HG03025 (cell line): ENCODE measurements around the gene DCTN4.
"Not testable (repeated sequence)": the region's sequence is repeated elsewhere in the genome, so short reads cannot be mapped to it uniquely, and the experiment has no call there.

Experiments
- ATAC-seq: cut with Tn5 transposase; IDR thresholded peaks from one replicate; pipeline ENCODE4 v1.9.1; 2021; ENCODE audit warnings: mild to moderate bottlenecking, moderate library complexity; ENCODE audit not compliant: unreplicated experiment, low FRiP score

Gene DCTN4

DNA sequence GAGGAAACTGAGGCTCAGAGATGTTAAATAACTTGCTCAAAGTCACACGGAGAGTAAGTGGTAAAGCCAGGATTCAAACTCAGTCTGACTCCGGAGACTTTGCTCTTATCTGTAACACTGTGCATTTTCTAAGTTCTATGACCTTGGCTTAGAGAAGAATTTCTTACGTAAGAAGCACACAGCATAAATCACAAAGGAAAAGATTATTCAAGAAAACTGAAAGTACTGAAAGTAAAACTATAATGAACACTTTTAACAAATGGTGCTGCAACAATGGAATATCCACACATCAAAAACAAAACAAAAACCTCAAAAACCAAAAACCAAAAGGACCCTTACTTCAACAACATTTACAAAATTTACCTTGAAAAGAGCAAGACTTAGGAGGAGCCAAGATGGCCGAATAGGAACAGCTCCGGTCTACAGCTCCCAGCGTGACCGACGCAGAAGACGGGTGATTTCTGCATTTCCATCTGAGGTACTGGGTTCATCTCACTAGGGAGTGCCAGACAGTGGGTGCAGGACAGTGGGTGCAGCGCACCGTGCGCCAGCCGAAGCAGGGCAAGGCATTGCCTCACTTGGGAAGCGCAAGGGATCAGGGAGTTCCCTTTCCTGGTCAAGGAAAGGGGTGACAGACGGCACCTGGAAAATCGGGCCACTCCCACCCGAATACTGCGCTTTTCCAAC, 16.2 kb downstream of the DCTN4 start:
- ATAC-seq = not testable (repeated sequence)

DNA sequence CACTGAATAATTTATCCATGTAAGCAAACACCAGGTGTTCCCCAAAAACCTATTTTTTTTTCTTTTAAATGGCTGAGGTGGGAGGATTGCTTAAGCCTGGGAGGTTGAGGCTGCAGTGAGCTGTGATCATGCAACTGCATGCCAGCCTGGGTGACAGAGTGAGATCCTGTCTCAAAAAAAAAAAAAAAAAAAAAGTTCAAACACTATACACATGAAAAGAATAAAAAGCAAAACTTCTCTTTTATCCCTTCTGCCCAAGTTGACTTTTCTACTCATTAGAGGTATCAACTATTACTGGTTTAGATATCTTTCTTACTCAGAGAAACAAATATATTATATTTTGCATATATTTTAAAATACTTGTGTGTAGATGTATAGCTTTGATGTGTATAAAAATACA, 17.8 kb downstream of the DCTN4 start:
- no peak for ATAC-seq

DNA sequence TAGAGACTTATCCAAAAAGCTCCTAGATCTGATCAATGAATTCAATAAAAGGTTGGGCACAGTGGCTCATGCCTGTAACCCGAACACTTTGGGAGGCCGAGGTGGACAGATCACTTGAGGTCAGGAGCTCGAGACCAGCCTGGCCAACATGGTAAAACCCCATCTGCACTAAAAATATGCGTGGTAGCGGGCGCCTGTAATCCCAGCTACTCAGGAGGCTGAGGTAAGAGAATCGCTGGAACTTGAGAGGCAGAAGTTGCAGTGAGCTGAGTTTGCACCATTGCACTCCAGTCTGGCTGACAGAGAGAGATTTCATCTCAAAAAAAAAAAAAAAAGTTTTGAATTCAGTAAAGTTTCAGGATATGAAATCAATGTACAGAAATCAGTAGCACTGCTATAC, 20.0 kb downstream of the DCTN4 start:
- ATAC-seq = no peak

DNA sequence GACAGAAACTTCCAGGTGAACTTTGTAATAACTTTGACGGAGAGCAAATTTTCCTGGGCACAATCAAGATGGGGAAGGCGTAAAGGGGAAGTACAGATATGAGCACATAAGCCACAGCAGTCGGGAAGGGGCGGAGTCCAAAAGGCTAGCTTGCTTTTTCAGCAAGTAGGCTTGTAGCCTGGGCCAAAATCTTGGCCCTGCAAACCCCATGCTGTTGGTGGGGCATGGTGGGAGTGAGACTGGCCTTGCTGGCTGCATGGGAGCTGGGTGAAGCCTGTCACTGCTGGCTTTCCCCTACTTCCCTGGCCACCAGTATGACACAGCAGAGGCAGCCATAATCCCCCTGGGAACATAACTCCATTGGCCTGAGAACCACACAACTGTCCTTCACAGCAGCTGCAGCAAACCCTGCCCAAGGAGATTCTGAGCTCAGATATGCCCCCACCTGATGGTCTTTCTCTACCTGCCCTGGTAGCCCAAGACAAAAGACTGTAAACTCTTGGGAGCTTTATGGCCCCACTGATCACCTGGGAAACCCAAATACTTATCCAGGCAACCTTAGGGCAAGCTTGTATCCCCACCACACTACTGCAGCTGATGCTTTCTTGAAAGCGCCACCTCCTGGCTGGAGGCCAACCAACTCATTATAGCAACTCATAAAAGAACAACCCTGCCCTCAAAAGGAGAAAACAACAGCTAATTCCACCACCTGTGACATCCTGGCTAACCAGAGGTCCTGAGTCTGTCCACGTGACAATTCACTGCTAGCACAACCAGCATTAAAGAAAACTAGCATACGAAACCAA, 24.0 kb downstream of the DCTN4 start:
- ATAC-seq = no peak

DNA sequence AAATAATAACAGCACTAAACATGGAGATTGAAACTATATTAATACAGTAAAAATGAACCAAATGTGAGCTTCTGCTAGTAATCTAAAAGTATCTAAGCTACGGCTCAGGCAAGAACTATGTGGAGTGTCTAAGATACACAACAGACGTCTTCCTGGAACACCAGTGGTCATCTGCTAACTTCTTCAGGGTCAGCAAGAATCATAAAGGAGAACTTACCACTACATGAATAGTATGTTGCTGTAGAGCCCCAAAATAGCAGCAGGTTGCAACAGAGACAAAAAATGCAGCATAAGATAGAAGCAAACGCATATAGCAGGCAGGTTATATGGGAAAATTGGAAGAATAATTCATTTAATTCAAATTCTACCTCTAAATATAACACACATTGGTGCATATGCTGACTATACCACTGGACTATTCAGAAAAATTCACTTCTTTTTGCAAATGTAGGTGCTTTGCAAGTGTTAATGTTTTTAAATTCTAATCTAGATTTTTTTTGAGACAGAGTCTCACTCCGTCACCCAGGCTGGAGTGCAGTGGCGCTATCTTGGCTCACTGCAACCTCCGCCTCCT, 27.1 kb downstream of the DCTN4 start:
- ATAC-seq = no peak

DNA sequence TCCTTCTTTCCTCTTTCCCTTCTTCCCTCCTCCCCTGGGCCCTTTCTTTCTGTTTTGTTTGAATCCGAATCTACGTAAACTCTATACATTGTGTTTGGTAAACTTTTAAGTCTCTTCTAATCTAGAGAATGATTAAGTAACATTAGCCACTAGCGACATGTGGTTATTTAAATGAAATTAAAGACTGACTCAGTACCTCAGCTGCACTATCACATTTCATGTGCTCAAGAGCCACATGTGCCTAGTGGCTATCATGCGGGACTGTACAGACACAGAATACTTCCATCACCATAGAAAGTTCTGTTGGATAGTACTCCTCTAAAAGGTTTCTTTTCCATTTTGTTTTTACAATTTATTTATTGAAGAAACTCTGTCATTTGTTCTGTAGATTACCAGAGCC, 29.0 kb downstream of the DCTN4 start:
- ATAC-seq = no peak

DNA sequence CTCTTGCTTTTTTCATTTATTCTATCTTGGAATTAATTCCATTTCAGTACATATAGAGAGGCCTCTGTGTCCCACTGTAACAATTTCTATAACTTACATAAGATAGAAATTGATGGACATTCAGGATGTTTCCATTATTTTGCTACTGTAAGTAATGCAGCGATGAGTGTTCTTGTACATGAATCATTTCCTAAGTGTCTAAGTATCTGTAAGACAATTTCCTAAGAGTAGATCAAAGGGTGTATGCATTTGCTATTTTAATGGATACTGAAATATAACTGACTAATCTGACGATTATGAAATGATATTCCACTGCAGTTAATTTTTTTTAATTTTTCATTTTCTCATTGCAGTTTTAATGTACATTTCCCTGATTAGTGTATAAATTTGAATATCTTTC, 35.0 kb downstream of the DCTN4 start:
- ATAC-seq = no peak

DNA sequence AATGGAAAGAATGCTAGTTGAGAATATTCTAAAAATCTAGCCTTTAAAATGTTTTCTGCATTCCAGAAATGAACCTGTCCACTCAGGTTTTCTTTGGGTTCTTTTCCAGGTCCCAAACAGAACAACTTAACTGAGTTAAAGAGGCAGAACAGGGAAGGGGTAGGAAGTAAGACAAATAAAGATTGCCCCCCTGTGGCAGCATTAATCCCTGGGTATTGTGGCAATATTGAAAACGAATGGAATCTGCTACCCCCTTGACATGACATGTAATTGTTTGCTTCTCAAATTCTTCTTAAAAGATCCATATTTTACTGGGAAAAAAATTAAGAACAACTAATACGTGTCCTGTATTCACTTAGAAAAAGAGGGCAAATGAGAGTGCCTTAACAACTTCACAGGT, 48.7 kb downstream of the DCTN4 start:
- no peak for ATAC-seq

DNA sequence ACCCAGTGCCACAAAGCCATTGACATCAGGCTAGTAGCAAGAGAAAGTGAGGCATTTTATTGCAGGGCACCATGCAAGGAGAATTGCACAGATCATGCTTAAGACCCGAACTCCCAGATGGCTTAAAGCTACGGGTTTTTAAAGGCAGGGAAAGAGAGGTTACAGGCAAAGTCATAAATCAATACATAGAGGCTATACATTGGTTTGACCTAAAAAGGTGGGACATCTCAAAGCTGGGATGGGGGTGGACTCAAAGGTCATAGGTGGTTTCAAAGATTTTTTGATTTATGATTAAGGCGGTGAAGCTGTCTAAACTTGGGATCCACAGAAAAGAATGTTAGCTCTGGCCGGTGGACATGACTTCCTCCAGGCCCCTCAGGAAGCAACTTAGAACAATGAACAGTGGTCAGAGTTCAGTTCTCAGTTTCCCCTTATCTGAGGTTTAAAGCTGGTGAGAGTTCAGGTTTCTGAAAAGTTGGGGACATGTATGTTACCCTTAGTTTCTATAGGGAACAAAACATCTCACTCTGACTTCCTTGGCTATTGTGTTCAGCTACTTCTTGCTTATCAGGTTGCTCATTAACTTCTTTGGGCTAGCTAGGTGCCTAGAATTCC, 51.9 kb downstream of the DCTN4 start:
- no peak for ATAC-seq

DNA sequence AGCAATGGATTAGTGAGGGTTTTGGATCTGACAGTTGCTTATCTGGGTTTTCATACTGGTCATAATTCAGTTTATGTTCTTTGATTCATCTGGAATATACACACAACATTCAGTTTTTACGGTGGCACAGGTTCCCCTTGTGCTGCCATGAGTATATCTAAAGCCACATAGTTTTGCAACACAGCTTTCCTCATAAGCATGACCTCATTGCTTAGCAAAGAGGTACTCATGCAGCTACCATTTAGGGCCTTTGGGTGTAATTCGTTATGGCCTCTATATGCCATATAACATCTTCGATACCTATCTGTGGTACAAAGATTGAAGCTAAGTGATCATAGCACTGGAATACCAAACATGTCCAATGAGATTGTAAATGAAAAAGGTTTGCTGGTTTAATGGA, 55.1 kb downstream of the DCTN4 start:
- ATAC-seq = no peak

DNA sequence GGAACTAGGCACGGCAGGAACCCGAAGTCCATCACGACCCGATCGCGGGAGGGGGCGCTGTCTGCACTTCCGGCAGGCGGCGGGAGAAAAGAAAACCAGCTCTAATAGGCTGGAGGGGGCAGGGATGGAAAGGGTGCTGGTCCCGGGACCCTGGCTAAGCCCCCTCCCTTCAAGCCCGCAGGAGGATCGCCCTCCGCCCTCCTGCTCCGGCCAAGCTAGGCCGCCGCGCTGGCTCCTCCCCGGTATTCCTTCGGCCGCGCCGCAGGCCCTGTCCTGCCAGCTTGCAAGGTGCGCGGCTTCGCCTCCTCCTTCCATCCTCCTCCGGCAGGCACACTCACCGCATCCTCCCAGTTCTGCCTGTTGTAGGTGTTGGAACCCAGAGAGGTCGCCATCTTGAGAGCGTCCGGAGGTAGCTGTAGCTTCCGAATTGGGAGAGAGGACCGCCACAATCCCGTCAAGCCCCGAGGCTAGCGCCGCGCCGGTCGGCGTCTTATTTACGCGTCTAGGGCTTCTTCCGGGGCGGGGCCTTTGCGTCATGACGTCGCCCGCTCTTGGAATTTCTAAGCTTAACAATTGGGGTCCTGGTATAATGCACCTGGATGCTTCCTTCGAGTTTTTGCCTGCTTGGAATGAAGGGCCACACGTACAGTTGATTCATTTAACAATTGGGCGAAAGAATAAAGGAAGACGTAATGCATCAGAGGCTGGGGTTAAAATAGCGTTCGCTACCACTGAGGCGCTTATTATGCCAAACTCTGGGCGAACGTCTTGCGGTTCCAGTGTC, 58.0 kb downstream of the DCTN4 start, which contains the start of gene RBM22:
Gene RBM22, minus strand, starts transcription at position 469 of the 784 bp plus-strand sequence. Its CDS starts 77 bp downstream, at position 392.
- peak; percentile 96 for ATAC-seq

DNA sequence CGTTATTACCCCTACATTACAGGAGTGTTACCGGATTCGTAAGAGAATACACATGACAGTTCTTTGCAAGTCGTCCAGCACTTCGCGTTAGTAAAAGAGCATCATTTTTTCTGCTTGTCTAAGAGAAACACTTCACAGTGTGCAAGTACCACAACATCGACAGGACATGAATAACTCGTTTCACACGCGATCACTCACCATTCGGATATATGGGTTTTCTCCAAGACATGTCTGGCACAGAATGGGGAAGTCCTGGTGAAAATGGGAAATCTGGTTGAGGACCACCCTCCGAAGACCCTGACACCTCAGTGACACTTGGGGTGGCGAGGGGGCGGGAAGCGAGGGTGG, 58.6 kb downstream of the DCTN4 start:
- no peak for ATAC-seq

DNA sequence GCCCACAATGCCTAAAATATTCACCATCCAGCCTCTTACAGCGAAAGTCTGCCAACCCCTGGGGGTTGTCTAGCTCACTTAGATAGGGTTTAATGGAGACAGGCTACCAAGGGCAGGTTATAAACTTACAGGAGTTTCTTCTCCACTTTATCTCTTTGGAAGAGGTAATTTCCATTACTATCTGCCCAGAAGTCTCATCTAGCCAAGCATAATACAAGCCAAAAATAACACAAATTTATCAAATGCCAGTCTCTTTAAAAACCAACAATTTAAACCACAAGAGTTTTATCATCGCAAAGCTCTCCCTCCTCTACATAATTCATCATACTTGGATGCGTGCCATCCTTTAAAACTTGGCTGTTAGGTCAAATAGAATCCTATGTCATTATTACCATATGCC, 64.2 kb downstream of the DCTN4 start:
- ATAC-seq = no peak

DNA sequence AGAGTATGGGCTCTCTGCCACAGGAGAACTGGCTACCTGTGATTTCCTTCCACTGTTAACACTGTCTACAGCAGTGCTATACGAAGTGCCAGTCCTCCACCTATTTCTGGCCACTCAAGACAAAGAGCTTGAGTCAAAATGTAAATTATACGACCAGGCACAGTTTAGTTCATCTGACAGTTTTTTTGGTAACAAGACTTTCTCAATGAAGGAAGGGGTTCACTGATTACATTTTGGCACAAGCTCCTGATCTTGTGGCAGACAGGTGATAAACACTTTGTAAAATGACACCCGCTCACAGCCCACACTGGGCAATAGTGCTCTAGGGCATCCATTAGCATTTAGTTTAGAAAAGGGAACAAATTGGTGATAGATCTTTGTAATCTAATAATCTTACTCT, 66.5 kb downstream of the DCTN4 start:
- no peak for ATAC-seq

DNA sequence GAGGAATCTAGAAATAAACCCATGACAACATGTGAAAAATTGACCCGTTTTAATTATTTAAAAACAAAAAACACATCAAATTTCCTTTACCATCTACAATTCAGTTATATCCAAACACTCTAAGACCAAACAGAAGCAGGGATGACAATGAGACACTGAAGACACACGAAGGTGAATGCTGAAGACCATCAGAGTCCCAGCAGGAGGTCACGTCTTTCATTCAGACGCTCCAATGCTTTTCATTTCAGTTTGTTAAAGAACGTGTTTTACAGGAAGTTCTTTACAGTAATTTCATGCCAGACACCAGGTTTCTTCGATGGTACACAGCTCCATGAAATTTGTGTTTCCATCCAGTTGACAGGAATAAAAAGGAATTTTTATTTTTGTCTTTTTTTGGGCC, 68.1 kb downstream of the DCTN4 start:
- ATAC-seq = no peak

DNA sequence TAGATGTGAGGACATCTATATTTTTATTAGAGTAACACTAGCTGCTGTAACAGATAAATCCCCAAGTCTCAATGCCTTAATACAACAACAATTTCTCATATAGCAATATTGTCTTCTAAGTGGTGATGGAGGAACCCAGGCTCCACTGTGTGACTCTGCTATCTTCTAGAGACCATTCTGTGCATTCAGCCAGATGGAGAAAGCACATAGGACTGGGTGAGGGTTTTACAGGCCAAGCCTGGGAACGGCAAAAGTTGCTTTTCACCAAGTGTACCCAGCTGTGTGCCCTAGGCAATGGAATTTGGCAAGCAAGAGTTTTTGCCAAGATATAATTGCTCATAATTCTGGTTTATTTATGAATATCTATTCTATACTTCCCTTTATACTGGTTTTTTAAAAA, 69.7 kb downstream of the DCTN4 start:
- ATAC-seq = no peak

DNA sequence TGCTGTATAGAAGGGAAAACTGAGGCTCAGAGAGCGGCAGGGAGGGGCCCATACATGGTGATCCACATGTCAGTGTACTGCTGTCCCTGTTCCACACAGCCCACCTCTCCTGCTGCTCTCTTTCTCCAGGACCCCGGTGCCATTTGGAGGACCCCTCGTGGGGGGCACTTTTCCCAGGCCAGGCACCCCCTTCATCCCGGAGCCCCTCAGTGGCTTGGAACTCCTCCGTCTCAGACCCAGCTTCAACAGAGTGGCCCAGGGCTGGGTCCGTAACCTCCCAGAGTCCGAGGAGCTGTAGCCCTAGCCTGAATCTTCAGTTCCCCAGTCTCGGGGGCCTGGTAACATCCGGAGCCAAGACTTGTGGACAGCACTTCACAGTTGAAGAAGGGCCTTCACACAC, 82.2 kb downstream of the DCTN4 start:
- no peak for ATAC-seq

DNA sequence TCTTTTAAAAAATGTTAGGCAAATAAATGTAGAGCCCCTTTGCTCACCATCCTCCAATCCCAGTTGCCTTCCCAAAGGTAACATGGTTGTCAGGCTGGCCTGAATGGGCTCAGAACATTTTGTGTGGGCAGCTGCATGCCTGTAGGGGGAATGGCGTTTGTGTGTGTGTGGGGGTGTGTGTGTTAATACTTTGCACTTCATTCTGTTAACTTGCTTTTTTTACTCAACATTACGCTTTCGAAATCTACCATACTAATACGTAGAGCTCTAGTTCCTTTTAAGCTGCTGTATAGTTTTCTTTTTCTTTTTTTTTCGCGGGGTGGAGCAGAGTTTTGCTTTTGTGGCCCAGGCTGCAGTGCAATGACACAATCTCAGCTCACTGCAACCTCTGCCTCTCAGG, 83.7 kb downstream of the DCTN4 start:
- no peak for ATAC-seq

DNA sequence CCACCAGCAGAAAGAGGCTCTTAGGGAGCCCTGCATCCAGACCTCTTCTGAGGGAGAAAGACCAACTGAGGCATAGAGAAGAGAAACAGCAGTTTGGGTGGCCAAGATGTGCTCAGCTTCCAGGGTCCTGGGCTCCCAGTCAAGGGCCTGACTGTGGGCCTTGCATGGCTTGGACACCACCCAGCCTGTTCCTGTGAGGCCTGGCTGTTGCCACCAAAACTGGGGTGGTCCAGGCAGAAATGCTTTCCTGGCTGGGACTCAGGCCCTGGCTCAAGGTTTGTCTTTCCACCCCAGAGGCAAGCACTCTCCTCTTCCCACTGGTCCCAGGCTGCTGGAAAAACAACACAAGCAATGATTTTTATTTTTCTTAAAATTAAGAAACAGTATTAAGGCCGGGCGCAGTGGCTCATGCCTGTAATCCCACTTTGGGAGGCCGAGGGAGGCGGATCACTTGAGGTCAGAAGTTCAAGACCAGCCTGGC, 84.4 kb downstream of the DCTN4 start:
- ATAC-seq = no peak

DNA sequence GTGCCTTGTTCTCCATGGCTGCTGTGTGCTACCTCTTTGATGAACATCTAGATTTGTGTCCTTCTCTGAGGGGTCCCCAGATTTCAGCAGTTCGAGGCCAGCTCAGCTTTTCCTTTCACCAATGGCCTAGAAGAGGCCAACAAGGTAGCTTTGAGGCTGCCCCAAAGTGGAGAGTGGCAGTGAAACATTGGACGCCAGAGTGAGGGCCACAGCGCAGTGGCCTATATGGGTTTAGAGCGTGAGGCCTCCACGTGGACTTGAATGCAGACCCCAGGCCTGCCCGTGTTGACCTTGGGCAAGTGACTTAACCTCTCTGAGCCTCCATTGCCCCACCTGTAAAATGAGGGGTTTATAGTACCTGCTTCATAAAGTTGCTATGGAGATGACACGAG, 85.9 kb downstream of the DCTN4 start:
- ATAC-seq = no peak
